Endothelial cell of umbilical vein (primary cell): ENCODE results near the gene NECTIN2. TPM values are rescaled to one million over a fixed set of nuclear protein-coding genes. Genes with fewer than 3 reads are reported as not detected.

ENCODE experiments used
- BruUV-seq: library from RNA; stranded (reverse); fragments of 400-500 nt; replicated peaks from 2 replicates; lab custom pipeline; 2021; lab: Mats Ljungman, UMichigan
- CTCF ChIA-PET: fragments of 300-600, 350-600 bp; sonication (Branson Sonifier 250); formaldehyde crosslinking; loops from one replicate; lab custom pipeline; 2021; ENCODE audit warnings: antibody characterized with exemption, inconsistent platforms; lab: Charles Lee
- POLR2A ChIA-PET: fragments of 300-600, 350-600 bp; sonication (Branson Sonifier 250); formaldehyde crosslinking; loops from one replicate; lab custom pipeline; 2021; ENCODE audit warnings: antibody characterized with exemption, inconsistent platforms; lab: Charles Lee
- DNase-seq: peaks from one replicate; pipeline ENCODE4 v3.0.0-alpha.2; 2011; ENCODE audit warnings: low read depth, low spot score
- FAIRE-seq: peaks from 2 replicates; lab custom pipeline; 2011; peaks lifted over from hg19 to GRCh38; lab: Jason Lieb, UNC
- H2AFZ ChIP-seq: 2 replicates; pipeline ENCODE4 v1.6.0; 2012; ENCODE audit warnings: low read depth, low read length, control low read depth, inconsistent platforms
- H3K27ac ChIP-seq: 2 replicates; pipeline ENCODE4 v1.5.1; 2011; ENCODE audit warnings: low read depth, mild to moderate bottlenecking, control low read depth, low read length, moderate library complexity; ENCODE audit not compliant: insufficient read depth
- H3K27me3 ChIP-seq, 2 experiments: 2 replicates each; pipeline versions ENCODE4 v1.6.0 to v1.6.1; 2011; ENCODE audit warnings: low read length in 2 of 2, mixed read lengths in 1 of 2; ENCODE audit not compliant: control insufficient read depth in 2 of 2, insufficient read depth in 2 of 2
- H3K36me3 ChIP-seq, 2 experiments: 2 replicates in 1 of 2; 3 replicates in 1 of 2; pipeline ENCODE4 v1.5.1; 2011; ENCODE audit warnings: low read length in 2 of 2, mild to moderate bottlenecking in 1 of 2, moderate library complexity in 1 of 2; ENCODE audit not compliant: control insufficient read depth in 2 of 2, insufficient read depth in 2 of 2; ENCODE audit errors: extremely low read depth in 1 of 2
- H3K4me1 ChIP-seq: 3 replicates; pipeline ENCODE4 v1.5.1; 2011; ENCODE audit warnings: mild to moderate bottlenecking, low read length; ENCODE audit not compliant: control insufficient read depth, insufficient read depth; ENCODE audit errors: extremely low read depth
- H3K4me2 ChIP-seq: 2 replicates; pipeline ENCODE4 v1.6.1; 2011; ENCODE audit warnings: low read length, control low read depth, mixed read lengths; ENCODE audit not compliant: insufficient read depth
- H3K4me3 ChIP-seq, 3 experiments: fragments of 200-600 bp in 1 of 3; sonication (generic), shearing (Covaris generic) in 1 of 3; replicated peaks in 1 of 3; 2 replicates each; pipeline ENCODE4 v1.5.1; 2011 to 2016; ENCODE audit warnings: control low read depth in 3 of 3, low read length in 3 of 3, mild to moderate bottlenecking in 2 of 3, inconsistent platforms in 1 of 3, low read depth in 1 of 3, moderate library complexity in 1 of 3; ENCODE audit not compliant: insufficient read depth in 1 of 3
- H3K79me2 ChIP-seq: 2 replicates; pipeline ENCODE4 v1.6.0; 2012; ENCODE audit warnings: low read length, inconsistent platforms; ENCODE audit not compliant: control insufficient read depth, insufficient read depth
- H3K9ac ChIP-seq: replicated peaks from 2 replicates; pipeline ENCODE3; 2011; ENCODE audit warnings: low read length, control low read depth; ENCODE audit not compliant: insufficient read depth; ENCODE audit errors: extremely low read depth
- H3K9me1 ChIP-seq: replicated peaks from 3 replicates; pipeline ENCODE4 v1.6.0; 2011; ENCODE audit warnings: mild to moderate bottlenecking, low read length; ENCODE audit not compliant: control insufficient read depth, insufficient read depth; ENCODE audit errors: extremely low read depth
- H3K9me3 ChIP-seq: replicated peaks from 2 replicates; pipeline ENCODE4 v1.5.1; 2012; ENCODE audit warnings: low read length, inconsistent platforms; ENCODE audit not compliant: control insufficient read depth, insufficient read depth
- H4K20me1 ChIP-seq: replicated peaks from 2 replicates; pipeline ENCODE3; 2011; ENCODE audit warnings: mild to moderate bottlenecking, low read length; ENCODE audit not compliant: control insufficient read depth, insufficient read depth; ENCODE audit errors: extremely low read depth
- EZH2 ChIP-seq: IDR thresholded peaks from 2 replicates; pipeline ENCODE4 v1.6.1; 2012; ENCODE audit warnings: borderline replicate concordance, low read depth, mild to moderate bottlenecking, moderate library complexity, low read length, inconsistent platforms; ENCODE audit not compliant: severe bottlenecking
- FOS ChIP-seq: IDR thresholded peaks from 2 replicates; pipeline ENCODE4 v1.6.1; 2011; ENCODE audit warnings: mild to moderate bottlenecking, low read length, moderate library complexity, borderline replicate concordance; ENCODE audit not compliant: insufficient read depth
- GATA2 ChIP-seq: IDR thresholded peaks from 2 replicates; pipeline ENCODE4 v1.7.0; 2011; ENCODE audit warnings: low read depth, mild to moderate bottlenecking, moderate library complexity, mixed read lengths, low read length; ENCODE audit not compliant: insufficient read length, insufficient read depth
- JUN ChIP-seq: IDR thresholded peaks from 2 replicates; pipeline ENCODE4 v1.6.1; 2011; ENCODE audit warnings: borderline replicate concordance, low read depth; ENCODE audit not compliant: insufficient read length, insufficient read depth
- MYC ChIP-seq: IDR thresholded peaks from one replicate; pipeline ENCODE4 v1.6.1; 2011; ENCODE audit warnings: mild to moderate bottlenecking, low read depth, low read length
- POLR2A ChIP-seq: IDR thresholded peaks from 2 replicates; pipeline ENCODE4 v1.6.1; 2012; ENCODE audit warnings: low read depth, mild to moderate bottlenecking, control low read depth, low read length
- POLR2AphosphoS5 ChIP-seq: IDR thresholded peaks from 2 replicates; pipeline ENCODE4 v1.6.1; 2012; ENCODE audit warnings: low read depth, mild to moderate bottlenecking, control low read depth, low read length, moderate library complexity; ENCODE audit not compliant: insufficient read depth
- dilution Hi-C: fragments of 300-500 bp; cut with MboI; formaldehyde crosslinking; loops from one replicate; pipeline ENCODE4 v1.15.0; 2019; ENCODE audit warnings: low sequenced_read_pairs; ENCODE audit not compliant: extremely low pct_ligation_motif_present
- intact Hi-C: fragments of 100-400 bp; cut with micrococcal nuclease; formaldehyde crosslinking; loops from one replicate; pipeline ENCODE4 v1.10.0; 2022
- polyA plus RNA-seq, 4 experiments: library from polyadenylated mRNA; depleted of rRNA in 3 of 4; stranded (reverse) in 3 of 4; unstranded in 1 of 4; fragments of >200 nt; gene quantifications; 2 replicates each; pipeline versions ENCODE4 v1.2.1 to v1.2.3, GENCODE V29; 2011 to 2012; ENCODE audit warnings: missing spikeins in 1 of 4
- total RNA-seq: library from RNA; stranded (reverse); gene quantifications from 2 replicates; pipeline ENCODE4 v1.2.3, GENCODE V29; 2021
- TF ChIP-seq, protein P1 (sequence below), 2 donors: IDR thresholded peaks; 1 replicate in 1 of 2; 2 replicates in 1 of 2; pipeline ENCODE4 v1.5.1; 2011; ENCODE audit warnings: low read length in 2 of 2, mild to moderate bottlenecking in 2 of 2, moderate library complexity in 2 of 2, control low read depth in 1 of 2, inconsistent platforms in 1 of 2, low read depth in 1 of 2; ENCODE audit not compliant: insufficient read depth in 1 of 2; ENCODE audit errors: extremely low read depth in 1 of 2
- TF ChIP-seq, protein P2 (sequence below): IDR thresholded peaks from 2 replicates; pipeline ENCODE4 v1.6.1; 2011; ENCODE audit not compliant: insufficient read depth, insufficient read length

NECTIN2 gene
- total and polyA plus RNA-seq, 2 donors (not counting 3 experiments of a cell fraction or from before 2014, with no cell fraction given) = 211 to 238 TPM

DNA sequence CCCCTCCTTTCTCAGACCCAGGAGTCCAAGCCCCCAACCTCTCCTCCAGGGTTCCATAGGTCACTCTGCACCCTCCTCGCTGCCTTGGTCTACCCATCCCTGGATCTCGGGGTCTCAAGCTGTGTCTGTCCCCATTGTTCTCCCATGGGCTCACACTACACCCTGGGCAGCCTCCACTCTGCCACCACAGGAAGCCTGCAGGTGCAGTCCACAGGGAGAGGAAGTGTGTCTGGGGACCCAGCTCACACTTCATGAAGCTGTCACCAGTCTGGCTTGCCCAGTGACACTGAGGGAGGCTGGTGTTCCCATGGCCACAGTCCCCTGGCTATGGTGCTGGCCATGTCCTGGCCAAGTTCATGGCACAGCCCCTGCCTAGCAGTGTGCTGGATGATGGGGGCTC lies 5.3 kb downstream of the NECTIN2 start:
- Histone ChIP-seq H3K4me1 (peaks cover 39% of the 10 kb centered on the region), H4K20me1 (no peaks in the 10 kb centered on the region), H3K4me3 (no peak overlapping the region), H3K79me2 (peaks cover 93% of the 10 kb centered on the region), H3K36me3 (peaks cover 0 to 7% of the 10 kb centered on the region in 2 experiments), H3K27ac (peak overlapping the region; percentile 99), H3K9me1 (no peaks in the 10 kb centered on the region), H2AFZ (no peak overlapping the region), H3K4me2 (no peak overlapping the region), H3K27me3 (no peaks in the 10 kb centered on the region), H3K9ac (no peak overlapping the region), H3K9me3 (no peaks in the 10 kb centered on the region)
- CTCF ChIA-PET = interaction anchor here (1.2 kb wide), 1 partner anchor 19 kb away, joined by 4 read pairs; no protein-coding TSS in a partner anchor
- no TSS peak for BruUV-seq
- TF ChIP-seq POLR2A = no peak
- no peak for TF ChIP-seq FOS
- TF ChIP-seq MYC = no peak
- TF ChIP-seq, protein P1, sequence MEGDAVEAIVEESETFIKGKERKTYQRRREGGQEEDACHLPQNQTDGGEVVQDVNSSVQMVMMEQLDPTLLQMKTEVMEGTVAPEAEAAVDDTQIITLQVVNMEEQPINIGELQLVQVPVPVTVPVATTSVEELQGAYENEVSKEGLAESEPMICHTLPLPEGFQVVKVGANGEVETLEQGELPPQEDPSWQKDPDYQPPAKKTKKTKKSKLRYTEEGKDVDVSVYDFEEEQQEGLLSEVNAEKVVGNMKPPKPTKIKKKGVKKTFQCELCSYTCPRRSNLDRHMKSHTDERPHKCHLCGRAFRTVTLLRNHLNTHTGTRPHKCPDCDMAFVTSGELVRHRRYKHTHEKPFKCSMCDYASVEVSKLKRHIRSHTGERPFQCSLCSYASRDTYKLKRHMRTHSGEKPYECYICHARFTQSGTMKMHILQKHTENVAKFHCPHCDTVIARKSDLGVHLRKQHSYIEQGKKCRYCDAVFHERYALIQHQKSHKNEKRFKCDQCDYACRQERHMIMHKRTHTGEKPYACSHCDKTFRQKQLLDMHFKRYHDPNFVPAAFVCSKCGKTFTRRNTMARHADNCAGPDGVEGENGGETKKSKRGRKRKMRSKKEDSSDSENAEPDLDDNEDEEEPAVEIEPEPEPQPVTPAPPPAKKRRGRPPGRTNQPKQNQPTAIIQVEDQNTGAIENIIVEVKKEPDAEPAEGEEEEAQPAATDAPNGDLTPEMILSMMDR (IDR thresholded peaks at IDR 0.05; ENCODE audit: extremely low read depth in 1 of 2, insufficient read depth in 1 of 2, low read depth in 1 of 2, low read length in 2 of 2) = no peak
- TF ChIP-seq, protein P2, sequence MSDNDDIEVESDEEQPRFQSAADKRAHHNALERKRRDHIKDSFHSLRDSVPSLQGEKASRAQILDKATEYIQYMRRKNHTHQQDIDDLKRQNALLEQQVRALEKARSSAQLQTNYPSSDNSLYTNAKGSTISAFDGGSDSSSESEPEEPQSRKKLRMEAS = no peak
- no peak for TF ChIP-seq POLR2AphosphoS5
- TF ChIP-seq JUN = no peak
- TF ChIP-seq GATA2 = no peak
- no peak for TF ChIP-seq EZH2
- POLR2A ChIA-PET = no interaction called here
- FAIRE-seq = no peak
- dilution Hi-C loops (no loop called here), intact Hi-C loops (no loop called here)
- DNase-seq = no peak
